Tibial nerve (tissue), 4 donors: ENCODE data around the gene COX6B2.

Source experiments
- EP300 ChIP-seq, 2 donors: sonication (generic); formaldehyde crosslinking; IDR thresholded peaks; one replicate each; pipeline ENCODE4 v1.6.1; 2017; ENCODE audit warnings: antibody characterized with exemption in 2 of 2, mild to moderate bottlenecking in 1 of 2
- TF ChIP-seq, protein P1 (sequence below), 5 experiments: fragments of 200-600 bp in 3 of 5; fragments of 450-650 bp in 2 of 5; sonication (generic) in 3 of 5; IDR thresholded peaks; one replicate each; pipeline ENCODE4 v1.5.1; 2016 to 2019; ENCODE audit warnings: antibody characterized with exemption in 5 of 5, mild to moderate bottlenecking in 3 of 5, moderate library complexity in 2 of 5

DNA sequence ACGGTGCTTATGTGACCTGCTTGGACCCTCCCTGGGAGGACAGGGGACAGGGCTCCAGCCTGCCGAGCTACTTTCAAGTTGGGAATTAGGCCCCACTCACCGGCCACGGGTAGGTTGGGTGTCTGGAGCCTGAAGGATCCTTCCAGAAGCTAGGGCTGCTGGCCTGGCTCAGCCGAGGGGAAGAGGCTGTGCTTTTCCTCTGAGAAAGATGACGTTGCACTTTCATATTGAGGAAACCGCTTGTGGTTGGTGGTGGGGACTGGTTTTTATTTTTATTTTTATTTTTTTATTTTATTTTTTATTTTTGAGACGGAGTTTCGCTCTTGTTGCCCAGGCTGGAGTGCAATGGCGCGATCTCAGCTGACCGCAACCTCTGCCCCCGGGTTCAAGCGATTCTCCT lies 29.3 kb downstream of the COX6B2 start, which contains the start of gene TMEM150B:
- peak in 1 of 2 donors; percentile 20 for TF ChIP-seq EP300 (IDR thresholded peaks at IDR 0.05)
- TF ChIP-seq, protein P1, sequence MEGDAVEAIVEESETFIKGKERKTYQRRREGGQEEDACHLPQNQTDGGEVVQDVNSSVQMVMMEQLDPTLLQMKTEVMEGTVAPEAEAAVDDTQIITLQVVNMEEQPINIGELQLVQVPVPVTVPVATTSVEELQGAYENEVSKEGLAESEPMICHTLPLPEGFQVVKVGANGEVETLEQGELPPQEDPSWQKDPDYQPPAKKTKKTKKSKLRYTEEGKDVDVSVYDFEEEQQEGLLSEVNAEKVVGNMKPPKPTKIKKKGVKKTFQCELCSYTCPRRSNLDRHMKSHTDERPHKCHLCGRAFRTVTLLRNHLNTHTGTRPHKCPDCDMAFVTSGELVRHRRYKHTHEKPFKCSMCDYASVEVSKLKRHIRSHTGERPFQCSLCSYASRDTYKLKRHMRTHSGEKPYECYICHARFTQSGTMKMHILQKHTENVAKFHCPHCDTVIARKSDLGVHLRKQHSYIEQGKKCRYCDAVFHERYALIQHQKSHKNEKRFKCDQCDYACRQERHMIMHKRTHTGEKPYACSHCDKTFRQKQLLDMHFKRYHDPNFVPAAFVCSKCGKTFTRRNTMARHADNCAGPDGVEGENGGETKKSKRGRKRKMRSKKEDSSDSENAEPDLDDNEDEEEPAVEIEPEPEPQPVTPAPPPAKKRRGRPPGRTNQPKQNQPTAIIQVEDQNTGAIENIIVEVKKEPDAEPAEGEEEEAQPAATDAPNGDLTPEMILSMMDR (IDR thresholded peaks at IDR 0.05) = no peak
